Astrocyte (in vitro differentiated cells and primary cell): Measurements from ENCODE around the gene HM13. TPM values are rescaled to one million over a fixed set of nuclear protein-coding genes. Genes with fewer than 3 reads are reported as not detected.

Experiments used
- DNase-seq: peaks from one replicate; pipeline ENCODE4 v3.0.0-alpha.2; 2010; ENCODE audit warnings: low read depth
- FAIRE-seq: peaks from 2 replicates; lab custom pipeline; 2011; peaks lifted over from hg19 to GRCh38; lab: Jason Lieb, UNC
- H2AFZ ChIP-seq: 2 replicates; pipeline ENCODE4 v1.6.0; 2012; ENCODE audit warnings: low read depth, low read length, inconsistent platforms
- H3K27ac ChIP-seq: 2 replicates; pipeline ENCODE4 v1.5.1; 2011; ENCODE audit warnings: low read depth, low read length, inconsistent platforms
- H3K27me3 ChIP-seq: 2 replicates; pipeline ENCODE4 v1.6.0; 2011; ENCODE audit warnings: low read length, inconsistent platforms; ENCODE audit not compliant: insufficient read depth
- H3K36me3 ChIP-seq: 2 replicates; pipeline ENCODE4 v1.5.1; 2011; ENCODE audit warnings: low read length, inconsistent platforms; ENCODE audit not compliant: insufficient read depth
- H3K4me1 ChIP-seq: 2 replicates; pipeline ENCODE4 v1.5.1; 2011; ENCODE audit warnings: low read length, inconsistent platforms; ENCODE audit not compliant: insufficient read depth
- H3K4me2 ChIP-seq: 2 replicates; pipeline ENCODE4 v1.6.0; 2012; ENCODE audit warnings: low read length, inconsistent platforms
- H3K4me3 ChIP-seq: 2 replicates; pipeline ENCODE4 v1.5.1; 2011; ENCODE audit warnings: low read depth, mild to moderate bottlenecking, low read length, inconsistent platforms; ENCODE audit not compliant: insufficient read depth
- H3K79me2 ChIP-seq: 2 replicates; pipeline ENCODE4 v1.6.0; 2012; ENCODE audit warnings: mild to moderate bottlenecking, low read length, inconsistent platforms; ENCODE audit not compliant: insufficient read depth
- H3K9ac ChIP-seq: 2 replicates; pipeline ENCODE4 v1.6.0; 2012; ENCODE audit warnings: mild to moderate bottlenecking, low read length, inconsistent platforms
- H3K9me3 ChIP-seq: 2 replicates; pipeline ENCODE4 v1.5.1; 2012; ENCODE audit warnings: low read depth, mild to moderate bottlenecking, low read length, inconsistent platforms; ENCODE audit not compliant: insufficient read depth
- H4K20me1 ChIP-seq: 2 replicates; pipeline ENCODE4 v1.6.0; 2012; ENCODE audit warnings: low read length, inconsistent platforms; ENCODE audit not compliant: insufficient read depth
- H3K27ac Mint-ChIP-seq: one replicate; pipeline ENCODE4 v1.8.0; 2021; ENCODE audit warnings: mild to moderate bottlenecking, mixed read lengths; ENCODE audit not compliant: unreplicated experiment
- H3K27me3 Mint-ChIP-seq: one replicate; pipeline ENCODE4 v1.8.0; 2021; ENCODE audit warnings: low read depth, mixed read lengths; ENCODE audit not compliant: unreplicated experiment
- H3K36me3 Mint-ChIP-seq: one replicate; pipeline ENCODE4 v1.8.0; 2021; ENCODE audit warnings: low read depth, mixed read lengths; ENCODE audit not compliant: unreplicated experiment
- H3K4me1 Mint-ChIP-seq: one replicate; pipeline ENCODE4 v1.8.0; 2021; ENCODE audit warnings: low read depth, mixed read lengths; ENCODE audit not compliant: unreplicated experiment
- H3K4me3 Mint-ChIP-seq: one replicate; pipeline ENCODE4 v1.8.0; 2021; ENCODE audit warnings: mild to moderate bottlenecking, moderate library complexity, mixed read lengths; ENCODE audit not compliant: unreplicated experiment
- H3K9me3 Mint-ChIP-seq: one replicate; pipeline ENCODE4 v1.8.0; 2021; ENCODE audit warnings: mild to moderate bottlenecking, mixed read lengths; ENCODE audit not compliant: unreplicated experiment
- CTCF ChIP-seq: IDR thresholded peaks from 2 replicates; pipeline ENCODE4 v1.5.1; 2011; ENCODE audit warnings: low read depth, mild to moderate bottlenecking, inconsistent platforms, low read length, moderate library complexity; ENCODE audit not compliant: insufficient read depth
- EZH2 ChIP-seq: IDR thresholded peaks from 2 replicates; pipeline ENCODE4 v1.6.1; 2012; ENCODE audit warnings: mild to moderate bottlenecking, low read length, inconsistent platforms; ENCODE audit not compliant: insufficient read depth
- total RNA-seq: library from RNA; stranded (reverse); gene quantifications from 2 replicates; pipeline ENCODE4 v1.2.1, GENCODE V29; 2021

HM13 gene
- total RNA-seq, 1 donor from 2014 or later: 399 TPM

- Histone ChIP-seq H3K4me2 (no peak overlapping the region), H3K9ac (no peak overlapping the region), H3K27ac (no peak overlapping the region), H3K4me1 (peaks cover 66% of the 10 kb centered on the region), H3K4me3 (no peak overlapping the region), H3K27me3 (no peaks in the 10 kb centered on the region), H3K79me2 (peaks cover 3% of the 10 kb centered on the region), H3K9me3 (no peaks in the 10 kb centered on the region), H4K20me1 (peaks cover 10% of the 10 kb centered on the region), H3K36me3 (peaks cover 16% of the 10 kb centered on the region), H2AFZ (no peak overlapping the region)
- H3K9me3 Mint-ChIP-seq: no peaks in the 10 kb centered on the region
- no peak overlapping the region for H3K27ac Mint-ChIP-seq
- no peak overlapping the region for H3K4me3 Mint-ChIP-seq
- no peaks in the 10 kb centered on the region for H3K27me3 Mint-ChIP-seq
- no peak for TF ChIP-seq CTCF
- no peak for TF ChIP-seq EZH2
- H3K4me1 Mint-ChIP-seq: peaks cover 45% of the 10 kb centered on the region
- no peak for FAIRE-seq
- peaks cover 30% of the 10 kb centered on the region for H3K36me3 Mint-ChIP-seq
- DNase-seq: no peak
Observed at GRCh38 chr20:31565699-31566318, 51.6 kb downstream of the HM13 start.

GRCh38 chr20:31566319-31566657, 52.0 kb downstream of the HM13 start:
- TF ChIP-seq CTCF (no peak), EZH2 (no peak)
- FAIRE-seq: no peak
- no peaks in the 10 kb centered on the region for H3K27me3 Mint-ChIP-seq
- H3K4me1 Mint-ChIP-seq: peaks cover 42% of the 10 kb centered on the region
- Histone ChIP-seq H3K36me3 (peaks cover 16% of the 10 kb centered on the region), H3K27ac (no peak overlapping the region), H3K9ac (no peak overlapping the region), H3K27me3 (no peaks in the 10 kb centered on the region), H3K4me2 (no peak overlapping the region), H4K20me1 (peaks cover 8% of the 10 kb centered on the region), H3K4me3 (no peak overlapping the region), H3K79me2 (peaks cover 3% of the 10 kb centered on the region), H2AFZ (no peak overlapping the region), H3K9me3 (no peaks in the 10 kb centered on the region), H3K4me1 (peaks cover 67% of the 10 kb centered on the region)
- H3K36me3 Mint-ChIP-seq: peaks cover 28% of the 10 kb centered on the region
- no peaks in the 10 kb centered on the region for H3K9me3 Mint-ChIP-seq
- no peak overlapping the region for H3K4me3 Mint-ChIP-seq
- no peak overlapping the region for H3K27ac Mint-ChIP-seq
- DNase-seq: no peak

GRCh38 chr20:31566658-31567379, 52.6 kb downstream of the HM13 start:
- H3K27me3 Mint-ChIP-seq: no peaks in the 10 kb centered on the region
- Histone ChIP-seq H3K4me1 (peaks cover 62% of the 10 kb centered on the region), H3K9me3 (no peaks in the 10 kb centered on the region), H3K36me3 (peaks cover 12% of the 10 kb centered on the region), H3K4me2 (no peak overlapping the region), H3K9ac (peak overlapping the region; percentile 30), H3K27me3 (no peaks in the 10 kb centered on the region), H2AFZ (no peak overlapping the region), H3K79me2 (peaks cover under 1% of the 10 kb centered on the region), H4K20me1 (peaks cover 5% of the 10 kb centered on the region), H3K4me3 (no peak overlapping the region), H3K27ac (no peak overlapping the region)
- no peak for FAIRE-seq
- peaks cover 40% of the 10 kb centered on the region for H3K4me1 Mint-ChIP-seq
- no peak for TF ChIP-seq CTCF
- no peak for TF ChIP-seq EZH2
- no peak overlapping the region for H3K27ac Mint-ChIP-seq
- no peak overlapping the region for H3K4me3 Mint-ChIP-seq
- peaks cover 25% of the 10 kb centered on the region for H3K36me3 Mint-ChIP-seq
- H3K9me3 Mint-ChIP-seq: no peaks in the 10 kb centered on the region
- no peak for DNase-seq
